Endothelial cell of umbilical vein (primary cell): ENCODE data around the gene CBX5. TPM values are rescaled to one million over a fixed set of nuclear protein-coding genes. Genes with fewer than 3 reads are reported as not detected.

Experiments used
- Bru-seq: library from RNA; stranded (reverse); fragments of 400-500 nt; gene quantifications from one replicate; lab custom pipeline; 2021; lab: Mats Ljungman, UMichigan
- BruChase-seq, 2 experiments: library from RNA; stranded (reverse); fragments of 400-500 nt; gene quantifications; one replicate each; lab custom pipeline; 2021; lab: Mats Ljungman, UMichigan
- BruUV-seq: library from RNA; stranded (reverse); fragments of 400-500 nt; replicated peaks from 2 replicates; lab custom pipeline; 2021; lab: Mats Ljungman, UMichigan
- CTCF ChIA-PET: fragments of 300-600, 350-600 bp; sonication (Branson Sonifier 250); formaldehyde crosslinking; loops from one replicate; lab custom pipeline; 2021; ENCODE audit warnings: antibody characterized with exemption, inconsistent platforms; lab: Charles Lee
- POLR2A ChIA-PET: fragments of 300-600, 350-600 bp; sonication (Branson Sonifier 250); formaldehyde crosslinking; loops from one replicate; lab custom pipeline; 2021; ENCODE audit warnings: antibody characterized with exemption, inconsistent platforms; lab: Charles Lee
- DNase-seq: peaks from one replicate; pipeline ENCODE4 v3.0.0-alpha.2; 2011; ENCODE audit warnings: low read depth, low spot score
- FAIRE-seq: peaks from 2 replicates; lab custom pipeline; 2011; peaks lifted over from hg19 to GRCh38; lab: Jason Lieb, UNC
- H2AFZ ChIP-seq: 2 replicates; pipeline ENCODE4 v1.6.0; 2012; ENCODE audit warnings: low read depth, low read length, control low read depth, inconsistent platforms
- H3K27ac ChIP-seq: 2 replicates; pipeline ENCODE4 v1.5.1; 2011; ENCODE audit warnings: low read depth, mild to moderate bottlenecking, control low read depth, low read length, moderate library complexity; ENCODE audit not compliant: insufficient read depth
- H3K27me3 ChIP-seq, 2 experiments: 2 replicates each; pipeline versions ENCODE4 v1.6.0 to v1.6.1; 2011; ENCODE audit warnings: low read length in 2 of 2, mixed read lengths in 1 of 2; ENCODE audit not compliant: control insufficient read depth in 2 of 2, insufficient read depth in 2 of 2
- H3K36me3 ChIP-seq, 2 experiments: 2 replicates in 1 of 2; 3 replicates in 1 of 2; pipeline ENCODE4 v1.5.1; 2011; ENCODE audit warnings: low read length in 2 of 2, mild to moderate bottlenecking in 1 of 2, moderate library complexity in 1 of 2; ENCODE audit not compliant: control insufficient read depth in 2 of 2, insufficient read depth in 2 of 2; ENCODE audit errors: extremely low read depth in 1 of 2
- H3K4me1 ChIP-seq: 3 replicates; pipeline ENCODE4 v1.5.1; 2011; ENCODE audit warnings: mild to moderate bottlenecking, low read length; ENCODE audit not compliant: control insufficient read depth, insufficient read depth; ENCODE audit errors: extremely low read depth
- H3K4me2 ChIP-seq: 2 replicates; pipeline ENCODE4 v1.6.1; 2011; ENCODE audit warnings: low read length, control low read depth, mixed read lengths; ENCODE audit not compliant: insufficient read depth
- H3K4me3 ChIP-seq, 3 experiments: fragments of 200-600 bp in 1 of 3; sonication (generic), shearing (Covaris generic) in 1 of 3; replicated peaks in 1 of 3; 2 replicates each; pipeline ENCODE4 v1.5.1; 2011 to 2016; ENCODE audit warnings: control low read depth in 3 of 3, low read length in 3 of 3, mild to moderate bottlenecking in 2 of 3, inconsistent platforms in 1 of 3, low read depth in 1 of 3, moderate library complexity in 1 of 3; ENCODE audit not compliant: insufficient read depth in 1 of 3
- H3K79me2 ChIP-seq: 2 replicates; pipeline ENCODE4 v1.6.0; 2012; ENCODE audit warnings: low read length, inconsistent platforms; ENCODE audit not compliant: control insufficient read depth, insufficient read depth
- H3K9ac ChIP-seq: replicated peaks from 2 replicates; pipeline ENCODE3; 2011; ENCODE audit warnings: low read length, control low read depth; ENCODE audit not compliant: insufficient read depth; ENCODE audit errors: extremely low read depth
- H3K9me1 ChIP-seq: replicated peaks from 3 replicates; pipeline ENCODE4 v1.6.0; 2011; ENCODE audit warnings: mild to moderate bottlenecking, low read length; ENCODE audit not compliant: control insufficient read depth, insufficient read depth; ENCODE audit errors: extremely low read depth
- H3K9me3 ChIP-seq: replicated peaks from 2 replicates; pipeline ENCODE4 v1.5.1; 2012; ENCODE audit warnings: low read length, inconsistent platforms; ENCODE audit not compliant: control insufficient read depth, insufficient read depth
- H4K20me1 ChIP-seq: replicated peaks from 2 replicates; pipeline ENCODE3; 2011; ENCODE audit warnings: mild to moderate bottlenecking, low read length; ENCODE audit not compliant: control insufficient read depth, insufficient read depth; ENCODE audit errors: extremely low read depth
- CTCF ChIP-seq, 2 donors: IDR thresholded peaks; 1 replicate in 1 of 2; 2 replicates in 1 of 2; pipeline ENCODE4 v1.5.1; 2011; ENCODE audit warnings: low read length in 2 of 2, mild to moderate bottlenecking in 2 of 2, moderate library complexity in 2 of 2, control low read depth in 1 of 2, inconsistent platforms in 1 of 2, low read depth in 1 of 2; ENCODE audit not compliant: insufficient read depth in 1 of 2; ENCODE audit errors: extremely low read depth in 1 of 2
- EZH2 ChIP-seq: IDR thresholded peaks from 2 replicates; pipeline ENCODE4 v1.6.1; 2012; ENCODE audit warnings: borderline replicate concordance, low read depth, mild to moderate bottlenecking, moderate library complexity, low read length, inconsistent platforms; ENCODE audit not compliant: severe bottlenecking
- FOS ChIP-seq: IDR thresholded peaks from 2 replicates; pipeline ENCODE4 v1.6.1; 2011; ENCODE audit warnings: mild to moderate bottlenecking, low read length, moderate library complexity, borderline replicate concordance; ENCODE audit not compliant: insufficient read depth
- GATA2 ChIP-seq: IDR thresholded peaks from 2 replicates; pipeline ENCODE4 v1.7.0; 2011; ENCODE audit warnings: low read depth, mild to moderate bottlenecking, moderate library complexity, mixed read lengths, low read length; ENCODE audit not compliant: insufficient read length, insufficient read depth
- JUN ChIP-seq: IDR thresholded peaks from 2 replicates; pipeline ENCODE4 v1.6.1; 2011; ENCODE audit warnings: borderline replicate concordance, low read depth; ENCODE audit not compliant: insufficient read length, insufficient read depth
- MYC ChIP-seq: IDR thresholded peaks from one replicate; pipeline ENCODE4 v1.6.1; 2011; ENCODE audit warnings: mild to moderate bottlenecking, low read depth, low read length
- POLR2A ChIP-seq: IDR thresholded peaks from 2 replicates; pipeline ENCODE4 v1.6.1; 2012; ENCODE audit warnings: low read depth, mild to moderate bottlenecking, control low read depth, low read length
- POLR2AphosphoS5 ChIP-seq: IDR thresholded peaks from 2 replicates; pipeline ENCODE4 v1.6.1; 2012; ENCODE audit warnings: low read depth, mild to moderate bottlenecking, control low read depth, low read length, moderate library complexity; ENCODE audit not compliant: insufficient read depth
- dilution Hi-C: fragments of 300-500 bp; cut with MboI; formaldehyde crosslinking; loops from one replicate; pipeline ENCODE4 v1.15.0; 2019; ENCODE audit warnings: low sequenced_read_pairs; ENCODE audit not compliant: extremely low pct_ligation_motif_present
- intact Hi-C: fragments of 100-400 bp; cut with micrococcal nuclease; formaldehyde crosslinking; loops from one replicate; pipeline ENCODE4 v1.10.0; 2022
- long read RNA-seq: library from polyadenylated mRNA; stranded (forward); transcript quantifications from one replicate; pipeline ENCODE4 v2.0.0, GENCODE V29; 2021
- polyA minus RNA-seq, 3 experiments: library from RNA; depleted of rRNA, polyadenylated mRNA; stranded (reverse); fragments of >200 nt; gene quantifications; 1 replicate in 1 of 3; 2 replicates in 2 of 3; pipeline ENCODE4 v1.2.3, GENCODE V29; 2011
- polyA plus RNA-seq, 4 experiments: library from polyadenylated mRNA; depleted of rRNA in 3 of 4; stranded (reverse) in 3 of 4; unstranded in 1 of 4; fragments of >200 nt; gene quantifications; 2 replicates each; pipeline versions ENCODE4 v1.2.1 to v1.2.3, GENCODE V29; 2011 to 2012; ENCODE audit warnings: missing spikeins in 1 of 4
- total RNA-seq: library from RNA; stranded (reverse); gene quantifications from 2 replicates; pipeline ENCODE4 v1.2.3, GENCODE V29; 2021
- TF ChIP-seq, protein P1 (sequence below): IDR thresholded peaks from 2 replicates; pipeline ENCODE4 v1.6.1; 2011; ENCODE audit not compliant: insufficient read depth, insufficient read length

CBX5 gene
- 111 TPM in 2 replicates for total RNA-seq
- 20.4 and 22.8 TPM in 2 replicates for polyA plus RNA-seq
- 23.7 and 24.8 TPM in 2 replicates for polyA plus RNA-seq (2011; cell fraction: cytosol; rRNA removed)
- polyA plus RNA-seq (2011; cell fraction: nucleus; rRNA removed): 19.2 and 29.7 TPM in 2 replicates
- polyA plus RNA-seq (2012): 23.5 and 32.2 TPM in 2 replicates
- 107 and 135 TPM in 2 replicates for polyA minus RNA-seq
- 45.5 TPM for polyA minus RNA-seq (2011; cell fraction: cytosol; rRNA and poly(A)+ RNA removed)
- polyA minus RNA-seq (2011; cell fraction: nucleus; rRNA and poly(A)+ RNA removed): 25.4 and 42.8 TPM in 2 replicates
- percentile 88 among the genes with signal in this experiment for Bru-seq, nascent RNA
- BruChase-seq, experiment 1, labeled RNA remaining after a 6-hour chase: percentile 99 among the genes with signal in this experiment
- BruChase-seq, experiment 2, labeled RNA remaining after a 2-hour chase: percentile 94 among the genes with signal in this experiment
- long read RNA-seq, full-length matches to known transcripts: 74 of 126 reads
- long read RNA-seq, partial matches to known transcripts: 17 of 126 reads
- long read RNA-seq, other reads (novel, unspliced or antisense): 35 of 126 reads

- peak within 1 kb of the TSS; percentile 48 for H2AFZ ChIP-seq
- H3K27ac ChIP-seq: peak within 1 kb of the TSS; percentile 88
- intact Hi-C loops: loop anchor here (1.0 to 5.0 kb wide), 7 partner anchors 21 to 152 kb away; partner anchors contain the start of gene COPZ1
- H3K4me2 ChIP-seq: peak within 1 kb of the TSS; percentile 88
- FAIRE-seq (no peak), DNase-seq (peak; percentile 100)
- H3K4me3 ChIP-seq: peak within 1 kb of the TSS; percentile 28 to 78 (median 61)
- POLR2A ChIA-PET: interaction anchor here (0.6 to 3.2 kb wide), 13 partner anchors 11 to 136 kb away, joined by 3 to 29 read pairs (median 6); partner anchors contain the start of gene COPZ1
- H3K9me1 ChIP-seq: no peaks in the 10 kb centered on the region
- H3K36me3 ChIP-seq: peaks cover 8 to 19% of the 10 kb centered on the region in 2 experiments
- H3K9ac ChIP-seq: peak within 1 kb of the TSS; percentile 84
- no peaks in the 10 kb centered on the region for H3K27me3 ChIP-seq
- peaks cover 83% of the 10 kb centered on the region for H3K79me2 ChIP-seq
- BruUV-seq: no TSS peak
- H3K4me1 ChIP-seq: peaks cover 43% of the 10 kb centered on the region
- H4K20me1 ChIP-seq: peaks cover 9% of the 10 kb centered on the region
- no peaks in the 10 kb centered on the region for H3K9me3 ChIP-seq
- CTCF ChIA-PET: interaction anchor here (0.6 to 3.7 kb wide), 9 partner anchors 15 to 100 kb away, joined by 3 to 39 read pairs (median 3); partner anchors contain the start of gene COPZ1
- dilution Hi-C loops: no loop called here
- TF ChIP-seq CTCF (IDR thresholded peaks at IDR 0.05; ENCODE audit: extremely low read depth in 1 of 2, insufficient read depth in 1 of 2, low read depth in 1 of 2, low read length in 2 of 2) (no peak), JUN (no peak), FOS (no peak), POLR2AphosphoS5 (peak; percentile 85), EZH2 (no peak), POLR2A (peak; percentile 95), GATA2 (no peak), MYC (peak; percentile 68)
- TF ChIP-seq, protein P1, sequence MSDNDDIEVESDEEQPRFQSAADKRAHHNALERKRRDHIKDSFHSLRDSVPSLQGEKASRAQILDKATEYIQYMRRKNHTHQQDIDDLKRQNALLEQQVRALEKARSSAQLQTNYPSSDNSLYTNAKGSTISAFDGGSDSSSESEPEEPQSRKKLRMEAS: peak; percentile 88
These were observed at the start of gene CBX5 for GRCh38 chr12:54279632-54280467. Gene CBX5, minus strand, starts transcription at chr12:54280122. Its CDS starts 22,472 bp downstream, at chr12:54257650.
